OCI-LY7 (cell line): Measurements from ENCODE around the gene RASSF5. TPM values are rescaled to one million over a fixed set of nuclear protein-coding genes. Genes with fewer than 3 reads are reported as not detected.

Experiments used
- BruUV-seq: library from RNA; stranded (reverse); fragments of 400-500 nt; replicated peaks from 2 replicates; lab custom pipeline; 2021; lab: Mats Ljungman, UMichigan
- CTCF ChIA-PET: fragments of 300-600 bp; sonication (Branson Sonifier 250); formaldehyde crosslinking; loops from one replicate; lab custom pipeline; 2022; ENCODE audit warnings: antibody characterized with exemption; ENCODE audit not compliant: unreplicated experiment; lab: Charles Lee
- POLR2A ChIA-PET: fragments of 300-600 bp; sonication (Branson Sonifier 250); formaldehyde crosslinking; loops from one replicate; lab custom pipeline; 2022; ENCODE audit warnings: antibody characterized with exemption; lab: Charles Lee
- DNase-seq: peaks from one replicate; pipeline ENCODE4 v3.0.0-alpha.2; 2015; ENCODE audit warnings: low spot score
- H2AFZ ChIP-seq: fragments of 200-600 bp; sonication (generic), shearing (Covaris generic); 2 replicates; pipeline ENCODE4 v1.6.1; 2014; ENCODE audit warnings: mild to moderate bottlenecking, antibody characterized with exemption, low read length, moderate library complexity
- H3K27ac ChIP-seq: fragments of 200-600 bp; sonication (generic); 2 replicates; pipeline ENCODE4 v1.5.1; 2014; ENCODE audit warnings: mixed run types, low read depth, mild to moderate bottlenecking, moderate library complexity, low read length, inconsistent platforms; ENCODE audit not compliant: poor library complexity, severe bottlenecking
- H3K36me3 ChIP-seq: fragments of 200-600 bp; sonication (generic); 2 replicates; pipeline ENCODE4 v1.6.1; 2014; ENCODE audit warnings: mild to moderate bottlenecking, antibody characterized with exemption, low read length, moderate library complexity, mixed read lengths; ENCODE audit not compliant: insufficient read depth
- H3K4me1 ChIP-seq: fragments of 200-600 bp; sonication (generic); 2 replicates; pipeline ENCODE4 v1.5.1; 2014; ENCODE audit warnings: mild to moderate bottlenecking, low read length; ENCODE audit not compliant: insufficient read depth, poor library complexity, severe bottlenecking
- H3K4me2 ChIP-seq: fragments of 200-600 bp; sonication (generic); 2 replicates; pipeline ENCODE4 v1.6.1; 2014; ENCODE audit warnings: mild to moderate bottlenecking, low read length
- H3K4me3 ChIP-seq: fragments of 200-600 bp; sonication (generic); 2 replicates; pipeline ENCODE4 v1.5.1; 2014; ENCODE audit warnings: mild to moderate bottlenecking, low read depth, low read length; ENCODE audit not compliant: poor library complexity, severe bottlenecking
- H3K79me2 ChIP-seq: fragments of 200-600 bp; sonication (generic); 2 replicates; pipeline ENCODE4 v1.6.1; 2016; ENCODE audit warnings: low read depth, mild to moderate bottlenecking, low read length, moderate library complexity, mixed read lengths; ENCODE audit not compliant: insufficient read depth
- H3K9me2 ChIP-seq: fragments of 200-600 bp; sonication (generic); 2 replicates; pipeline ENCODE4 v1.6.1; 2016; ENCODE audit warnings: mild to moderate bottlenecking, low read length, mixed read lengths; ENCODE audit not compliant: insufficient read depth
- H3K9me3 ChIP-seq: fragments of 200-600 bp; sonication (generic); 2 replicates; pipeline ENCODE4 v1.6.1; 2014; ENCODE audit warnings: mild to moderate bottlenecking, mixed run types, low read length, mixed read lengths
- H4K20me1 ChIP-seq: fragments of 200-600 bp; sonication (generic); 2 replicates; pipeline ENCODE4 v1.6.1; 2014; ENCODE audit warnings: mild to moderate bottlenecking, antibody characterized with exemption, low read length, moderate library complexity, mixed read lengths; ENCODE audit not compliant: insufficient read depth
- CTCF ChIP-seq: fragments of 200-600 bp; sonication (generic); conservative IDR thresholded peaks from 2 replicates; pipeline ENCODE4 v1.5.1; 2014; ENCODE audit warnings: mild to moderate bottlenecking, antibody characterized with exemption, low read length, moderate library complexity, mixed read lengths
- EZH2phosphoT487 ChIP-seq: fragments of 200-600 bp; sonication (generic); IDR thresholded peaks from 2 replicates; pipeline ENCODE4 v1.6.1; 2018; ENCODE audit warnings: low read depth, borderline replicate concordance, mild to moderate bottlenecking, mixed run types, antibody characterized with exemption, low read length, moderate library complexity, mixed read lengths
- intact Hi-C: fragments of 100-400 bp; cut with micrococcal nuclease; formaldehyde crosslinking; loops from one replicate; pipeline ENCODE4 v1.10.0; 2022; ENCODE audit not compliant: unreplicated experiment
- total RNA-seq, 2 experiments: library from RNA; depleted of rRNA in 1 of 2; stranded (reverse); fragments of >200 nt in 1 of 2; shearing (Covaris generic) in 1 of 2; gene quantifications; 2 replicates each; pipeline ENCODE4 v1.2.3, GENCODE V29; 2014 to 2022

RASSF5 gene
- total RNA-seq, 2 experiments from 2014 or later = 19.8 to 25.7 TPM

GRCh38 chr1:206488466-206488865 lies 18.9 kb upstream of the RASSF5 start:
- H3K27ac ChIP-seq = no peak overlapping the region
- TF ChIP-seq CTCF = no peak
- TF ChIP-seq EZH2phosphoT487 = no peak
- H3K36me3 ChIP-seq = peaks cover 56% of the 10 kb centered on the region
- intact Hi-C loops = no loop called here
- no peak for DNase-seq
- no peak overlapping the region for H2AFZ ChIP-seq
- H3K4me2 ChIP-seq = no peak overlapping the region
- ChIA-PET POLR2A (no interaction called here), CTCF (no interaction called here)
- H3K4me1 ChIP-seq = no peaks in the 10 kb centered on the region
- H3K9me2 ChIP-seq = no peaks in the 10 kb centered on the region
- no peak overlapping the region for H3K4me3 ChIP-seq
- no peaks in the 10 kb centered on the region for H4K20me1 ChIP-seq
- no TSS peak for BruUV-seq
- H3K79me2 ChIP-seq = no peaks in the 10 kb centered on the region
- no peaks in the 10 kb centered on the region for H3K9me3 ChIP-seq

- no peaks in the 10 kb centered on the region for H3K79me2 ChIP-seq
- H3K36me3 ChIP-seq = peaks cover 58% of the 10 kb centered on the region
- H3K9me2 ChIP-seq = no peaks in the 10 kb centered on the region
- no peak for TF ChIP-seq EZH2phosphoT487
- TF ChIP-seq CTCF = peak; percentile 93
- no peak overlapping the region for H3K4me2 ChIP-seq
- H3K27ac ChIP-seq = no peak overlapping the region
- no peak overlapping the region for H3K4me3 ChIP-seq
- 0 out of 2 replicates have a peak, but pooled peaks cover 3% of the 10 kb centered on the region for H4K20me1 ChIP-seq
- CTCF ChIA-PET = interaction anchor here (0.9 to 1.1 kb wide), 4 partner anchors 20 to 176 kb away, joined by 3 to 4 read pairs (median 4); partner anchors contain the start of gene IKBKE
- no peaks in the 10 kb centered on the region for H3K9me3 ChIP-seq
- no peak overlapping the region for H2AFZ ChIP-seq
- DNase-seq = peak; percentile 75
- H3K4me1 ChIP-seq = peaks cover 5% of the 10 kb centered on the region
- POLR2A ChIA-PET = interaction anchor here (0.7 to 1.2 kb wide), 2 partner anchors 65 to 70 kb away, joined by 3 to 4 read pairs; no protein-coding TSS in a partner anchor
- intact Hi-C loops = loop anchor here (1.0 kb wide), 2 partner anchors 55 to 93 kb away; no protein-coding TSS in a partner anchor
- BruUV-seq = no TSS peak
Measured at GRCh38 chr1:206489980-206490770, 17.2 kb upstream of the RASSF5 start.
